H1 (cell line): ENCODE measurements around the gene ARHGAP22. TPM values are rescaled to one million over a fixed set of nuclear protein-coding genes. Genes with fewer than 3 reads are reported as not detected.

Source experiments
- ASH2L ChIP-seq: fragments of 200-600, 300-600 bp; sonication (generic); IDR thresholded peaks from one replicate; pipeline ENCODE4 v1.7.1; 2017; ENCODE audit warnings: low read length
- BACH1 ChIP-seq: IDR thresholded peaks from 2 replicates; pipeline ENCODE4 v1.6.1; 2012; ENCODE audit warnings: low read length, improper control_type of control experiment
- CEBPB ChIP-seq: IDR thresholded peaks from 2 replicates; pipeline ENCODE4 v1.6.1; 2012; ENCODE audit warnings: low read depth, low read length
- CTCF ChIP-seq, 3 experiments: IDR thresholded peaks; 1 replicate in 2 of 3; 2 replicates in 1 of 3; pipeline versions ENCODE4 v1.5.1 to v1.6.1; 2011; ENCODE audit warnings: low read length in 3 of 3, mild to moderate bottlenecking in 3 of 3, inconsistent platforms in 2 of 3, low read depth in 1 of 3, moderate library complexity in 1 of 3; ENCODE audit not compliant: insufficient read depth in 1 of 3; ENCODE audit errors: control extremely low read depth in 1 of 3
- MAFK ChIP-seq: IDR thresholded peaks from 2 replicates; pipeline ENCODE4 v1.6.1; 2012; ENCODE audit warnings: low read depth, mild to moderate bottlenecking, improper control_type of control experiment, low read length
- USF2 ChIP-seq: IDR thresholded peaks from 2 replicates; pipeline ENCODE4 v1.6.1; 2011; ENCODE audit warnings: low read length, improper control_type of control experiment
- polyA plus RNA-seq, 7 experiments: library from polyadenylated mRNA; depleted of rRNA in 3 of 7; stranded (reverse) in 5 of 7; unstranded in 2 of 7; fragments of >200 nt in 5 of 7; fragments of 200-250 nt in 2 of 7; gene quantifications; 1 replicate in 5 of 7; 2 replicates in 1 of 7; 4 replicates in 1 of 7; pipeline versions ENCODE4 v1.2.1 to v1.2.3, GENCODE V29; 2011 to 2013; ENCODE audit warnings: missing spikeins in 2 of 7, mixed read lengths in 2 of 7
- total RNA-seq: library from RNA; stranded (reverse); fragmentation: NEBNext Ultra II Directional; extraction: Animal tissue kit (Norgen Biotek cat#: 25700); gene quantifications from 2 replicates; pipeline ENCODE4 v1.2.1, GENCODE V29; 2021

Gene ARHGAP22
- total and polyA plus RNA-seq, 2 of the 8 experiments (the other 6 are each of a cell fraction or from before 2014, with no cell fraction given) = 3.6 to 11.2 TPM

- TF ChIP-seq USF2 = no peak
- TF ChIP-seq MAFK = no peak
- TF ChIP-seq BACH1 = no peak
- no peak for TF ChIP-seq ASH2L
- TF ChIP-seq CEBPB = no peak
- no peak for TF ChIP-seq CTCF (IDR thresholded peaks at IDR 0.05; ENCODE audit: control extremely low read depth in 1 of 3, insufficient read depth in 1 of 3, low read depth in 1 of 3, low read length in 3 of 3)
These were observed 47.3 kb downstream of the ARHGAP22 start (continued) for GRCh38 chr10:48557511-48558123.
